ENCODE data around the gene BRIP1.
"Not testable (repeated sequence)": the region's sequence is repeated elsewhere in the genome, so short reads cannot be mapped to it uniquely, and the experiment has no call there.

Gene BRIP1

GRCh38 chr17:61695779-61696337 lies 167.5 kb downstream of the BRIP1 start:
- no peak for DNase-seq (ENCODE audit: low spot score)

GRCh38 chr17:61694095-61694494 lies 169.2 kb downstream of the BRIP1 start:
- DNase-seq (ENCODE audit: low spot score): no peak

- DNase-seq (ENCODE audit: low spot score): no peak
These were observed 173.6 kb downstream of the BRIP1 start for GRCh38 chr17:61689610-61690180.

GRCh38 chr17:61687769-61688168 lies 175.6 kb downstream of the BRIP1 start:
- DNase-seq (ENCODE audit: low spot score): no peak

GRCh38 chr17:61686113-61686512 lies 177.2 kb downstream of the BRIP1 start:
- no peak for DNase-seq (ENCODE audit: low spot score)

- DNase-seq (ENCODE audit: low spot score): no peak
These were observed 178.5 kb downstream of the BRIP1 start for GRCh38 chr17:61684818-61685217.

GRCh38 chr17:61684172-61684571 lies 179.2 kb downstream of the BRIP1 start:
- DNase-seq (ENCODE audit: low spot score): no peak

GRCh38 chr17:61683466-61683865 lies 179.9 kb downstream of the BRIP1 start:
- DNase-seq (ENCODE audit: low spot score): no peak

GRCh38 chr17:61680921-61681320 lies 182.4 kb downstream of the BRIP1 start:
- no peak for DNase-seq (ENCODE audit: low spot score)

GRCh38 chr17:61678339-61678738 lies 185.0 kb downstream of the BRIP1 start:
- DNase-seq (ENCODE audit: low spot score): no peak

- DNase-seq (ENCODE audit: low spot score): not testable (repeated sequence)
These were observed 186.0 kb downstream of the BRIP1 start for GRCh38 chr17:61677150-61677811.

GRCh38 chr17:61676522-61676921 lies 186.8 kb downstream of the BRIP1 start:
- DNase-seq (ENCODE audit: low spot score): not testable (repeated sequence)

GRCh38 chr17:61674609-61675008 lies 188.7 kb downstream of the BRIP1 start:
- DNase-seq (ENCODE audit: low spot score): not testable (repeated sequence)

GRCh38 chr17:61673019-61673897 lies 190.1 kb downstream of the BRIP1 start:
- DNase-seq (ENCODE audit: low spot score): not testable (repeated sequence)

GRCh38 chr17:61672140-61672539 lies 191.2 kb downstream of the BRIP1 start:
- DNase-seq (ENCODE audit: low spot score): no peak

- no peak for DNase-seq (ENCODE audit: low spot score)
These were observed 192.6 kb downstream of the BRIP1 start for GRCh38 chr17:61670691-61671090.

- DNase-seq (ENCODE audit: low spot score): no peak
These were observed 193.8 kb downstream of the BRIP1 start for GRCh38 chr17:61669522-61669921.

- no peak for DNase-seq (ENCODE audit: low spot score)
These were observed 194.8 kb downstream of the BRIP1 start for GRCh38 chr17:61668486-61668885.

GRCh38 chr17:61666406-61667088 lies 196.8 kb downstream of the BRIP1 start:
- DNase-seq (ENCODE audit: low spot score): not testable (repeated sequence)

- DNase-seq (ENCODE audit: low spot score): no peak
These were observed 200.0 kb downstream of the BRIP1 start for GRCh38 chr17:61663310-61663709.

- DNase-seq (ENCODE audit: low spot score): no peak
These were observed 200.6 kb downstream of the BRIP1 start for GRCh38 chr17:61662741-61663140.

- DNase-seq (ENCODE audit: low spot score): no peak
These were observed 201.1 kb downstream of the BRIP1 start for GRCh38 chr17:61662186-61662585.
